HG02678 (cell line): ENCODE data around the gene BUB1B.

Experiments
- ATAC-seq: cut with Tn5 transposase; IDR thresholded peaks from one replicate; pipeline ENCODE4 v1.9.1; 2021; ENCODE audit warnings: mild to moderate bottlenecking, moderate library complexity; ENCODE audit not compliant: unreplicated experiment

The BUB1B gene

DNA sequence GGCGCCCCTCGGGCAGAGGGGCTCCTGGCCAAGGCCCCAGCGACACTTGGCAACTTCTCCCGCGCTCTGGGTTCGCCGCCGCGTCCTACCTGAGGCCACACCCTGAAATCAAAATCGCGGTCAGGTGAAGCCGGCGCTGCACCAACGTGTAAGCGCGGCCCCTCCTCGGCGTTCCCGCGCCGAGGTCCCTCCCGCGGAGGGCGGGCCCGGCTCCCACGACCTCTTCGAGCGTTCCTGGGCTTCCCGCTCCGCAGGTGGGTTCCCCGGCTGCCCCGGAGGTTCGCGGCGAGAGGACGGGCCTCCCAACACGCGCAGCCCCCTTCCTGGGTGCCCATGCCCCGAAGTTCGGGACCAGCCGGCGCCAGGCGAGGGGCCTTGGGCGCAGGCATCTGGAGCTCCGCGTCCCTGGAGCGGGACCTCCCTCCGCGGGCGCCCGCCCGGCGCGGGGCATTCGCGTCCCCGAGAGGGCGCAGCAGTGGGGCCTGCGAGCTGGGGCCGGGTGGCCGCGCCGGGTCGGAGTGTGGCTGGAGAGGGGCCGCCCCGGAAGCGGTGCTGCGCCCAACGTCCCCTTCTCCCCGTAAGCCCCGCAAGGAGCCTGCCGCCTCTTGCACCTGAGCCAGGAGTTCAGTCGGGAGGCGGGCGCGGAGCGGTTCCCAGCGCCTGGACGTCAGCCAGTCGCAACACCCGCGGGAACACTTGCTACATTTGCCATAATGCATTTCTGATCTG is 91.7 kb downstream of the BUB1B start:
- no peak for ATAC-seq

DNA sequence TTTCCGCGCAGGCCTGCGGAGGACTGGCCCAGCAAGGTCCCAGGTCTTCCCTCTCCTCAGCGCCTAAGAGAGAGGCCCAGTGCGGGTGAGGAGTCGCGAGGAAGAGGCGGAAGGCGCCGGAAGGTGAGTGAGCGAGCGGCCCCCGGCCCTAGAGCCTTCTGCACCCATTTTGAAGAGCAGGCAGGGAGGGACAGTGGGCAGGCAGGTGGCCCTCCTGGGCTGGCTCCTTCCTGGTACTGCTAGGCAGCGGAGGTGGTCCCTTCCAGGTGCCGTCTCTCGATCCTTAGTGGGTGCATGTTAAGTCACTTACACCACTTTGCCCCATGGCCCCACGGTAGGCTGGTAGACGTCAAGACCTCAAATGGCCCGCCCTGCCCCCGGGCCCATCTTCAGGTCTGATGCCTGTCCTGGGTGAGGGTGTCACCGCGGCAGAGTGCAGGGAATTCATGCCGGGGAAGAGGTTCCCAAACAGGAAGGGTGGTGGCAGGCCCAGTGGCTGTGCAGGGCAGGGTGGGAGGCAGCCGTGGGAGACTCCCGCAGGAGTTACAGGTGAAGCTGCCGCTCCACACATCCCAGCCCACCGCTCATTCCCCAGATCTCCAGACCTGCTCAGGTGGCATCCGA is 92.4 kb downstream of the BUB1B start:
- ATAC-seq: no peak

DNA sequence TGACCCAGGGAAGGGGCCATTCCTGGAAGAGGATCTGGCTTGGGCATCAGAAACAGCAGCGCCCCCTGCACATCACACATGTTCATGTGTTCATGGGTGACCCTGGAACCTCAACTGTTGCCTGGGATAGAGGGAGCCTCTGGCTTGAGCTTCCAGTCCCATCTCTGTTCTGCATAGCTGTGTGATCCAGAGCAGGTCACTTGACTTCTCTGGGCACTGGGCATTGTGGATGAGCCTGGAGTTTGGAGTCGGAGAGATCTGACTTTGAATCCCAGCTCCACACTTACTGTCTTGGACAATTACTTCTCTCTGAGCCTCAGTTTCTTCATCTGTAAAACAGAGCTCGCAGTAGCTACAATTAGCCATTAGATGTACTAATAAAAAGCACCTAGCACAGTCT is 93.6 kb downstream of the BUB1B start:
- no peak for ATAC-seq

DNA sequence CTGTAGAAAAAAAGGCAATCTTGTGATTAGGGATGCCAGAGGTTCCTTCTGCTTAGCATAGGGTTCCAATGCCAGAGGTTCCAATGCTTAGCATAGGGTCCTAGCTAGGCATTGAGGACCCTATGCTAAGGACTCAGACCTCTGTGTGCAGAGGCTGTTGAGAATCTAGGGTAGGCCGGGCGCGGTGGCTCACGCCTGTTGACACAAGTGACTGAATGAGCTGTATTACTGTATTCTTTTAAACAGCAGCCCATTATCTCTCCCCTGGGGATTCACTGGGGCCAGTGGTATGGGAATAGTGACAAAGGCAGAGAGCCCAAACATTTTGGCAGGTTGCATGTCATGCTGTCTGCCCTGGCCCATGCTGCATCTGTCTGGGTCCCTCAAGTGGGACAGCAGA is 94.2 kb downstream of the BUB1B start:
- ATAC-seq: no peak

DNA sequence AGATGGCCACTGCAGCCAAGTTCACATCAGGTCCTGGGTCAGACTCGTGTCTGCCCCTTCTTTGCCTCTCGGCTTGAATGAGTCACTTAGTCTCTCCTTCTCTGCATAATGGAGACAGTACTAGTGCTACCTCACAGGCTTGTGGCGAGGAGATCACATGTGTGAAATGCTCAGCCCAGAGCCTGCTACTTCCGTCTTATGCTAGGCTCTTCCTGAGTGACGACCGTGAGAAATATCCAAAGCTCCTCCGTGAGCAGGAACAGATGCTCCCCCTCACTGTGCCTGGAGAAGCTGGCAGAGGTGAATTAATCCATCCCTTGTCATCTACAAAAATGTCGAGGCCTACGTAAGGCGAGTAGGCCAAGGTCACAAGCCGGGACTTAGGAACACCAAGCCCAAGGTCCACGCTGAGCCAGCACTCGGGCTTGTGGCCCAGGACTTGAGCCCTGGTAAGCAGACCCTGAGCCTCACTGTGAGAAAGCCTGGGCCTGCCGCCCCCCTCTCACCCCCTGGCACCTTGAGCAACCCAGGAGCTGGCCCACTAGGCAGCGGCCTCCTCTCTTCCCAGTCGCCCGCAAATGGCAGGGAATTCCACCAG is 95.9 kb downstream of the BUB1B start:
- ATAC-seq: no peak

DNA sequence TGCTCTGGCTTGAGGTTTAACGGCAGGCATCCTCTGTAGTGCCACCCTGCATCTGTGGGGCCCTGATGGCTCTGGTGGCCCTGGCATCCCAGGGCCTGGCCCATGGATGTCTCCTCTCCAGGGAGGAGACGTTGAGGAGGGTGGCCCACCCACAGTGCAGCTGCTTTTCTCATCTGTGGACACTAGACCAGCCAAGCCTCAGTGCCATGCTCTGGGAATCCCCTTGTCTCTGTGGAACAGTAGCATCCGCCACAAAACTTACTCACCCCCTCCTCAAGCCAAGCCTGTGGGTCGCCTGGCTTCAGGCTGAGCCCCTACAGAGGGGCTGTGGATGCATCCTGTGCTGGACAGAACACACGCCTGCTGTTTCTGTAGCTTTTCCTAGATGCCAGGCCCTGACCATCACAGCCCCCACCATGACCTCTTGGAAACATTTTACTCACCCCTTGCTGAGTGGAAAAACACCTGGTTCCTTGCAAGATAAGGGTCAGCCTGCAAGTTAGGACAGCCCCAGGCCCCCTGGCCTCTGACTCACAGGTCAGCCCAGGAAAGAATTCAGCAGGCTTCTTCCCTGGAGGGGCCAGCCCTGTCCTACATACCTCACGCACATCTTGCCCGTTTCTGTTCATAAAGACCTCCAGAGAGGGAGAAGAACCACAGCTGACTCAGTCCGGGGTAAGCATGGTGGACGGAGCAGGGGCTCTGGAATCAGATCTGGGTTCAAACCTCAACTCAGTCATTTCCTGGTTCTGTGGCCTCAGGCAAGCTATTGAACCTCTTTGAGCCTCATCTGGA is 97.0 kb downstream of the BUB1B start:
- no peak for ATAC-seq

DNA sequence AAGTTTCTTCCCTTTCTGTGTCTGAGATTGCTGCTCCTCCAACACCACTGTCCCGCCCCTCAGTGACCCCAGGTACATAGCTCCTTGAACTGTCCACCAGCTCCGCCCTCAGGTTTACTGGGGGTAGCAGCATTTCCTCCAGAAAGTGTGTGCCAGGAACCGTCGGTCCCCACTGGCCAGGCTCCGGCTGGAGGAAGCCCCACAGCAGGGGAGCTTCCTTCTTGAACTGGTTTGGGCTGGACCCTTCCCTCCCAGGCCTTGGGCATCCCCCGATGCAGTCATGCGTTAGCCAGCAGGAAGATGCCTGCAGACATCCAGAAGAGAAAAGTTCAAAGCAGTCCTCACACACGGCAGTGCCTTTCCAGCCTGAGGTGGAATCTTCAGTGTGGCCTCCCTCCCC is 97.7 kb downstream of the BUB1B start:
- ATAC-seq: no peak

DNA sequence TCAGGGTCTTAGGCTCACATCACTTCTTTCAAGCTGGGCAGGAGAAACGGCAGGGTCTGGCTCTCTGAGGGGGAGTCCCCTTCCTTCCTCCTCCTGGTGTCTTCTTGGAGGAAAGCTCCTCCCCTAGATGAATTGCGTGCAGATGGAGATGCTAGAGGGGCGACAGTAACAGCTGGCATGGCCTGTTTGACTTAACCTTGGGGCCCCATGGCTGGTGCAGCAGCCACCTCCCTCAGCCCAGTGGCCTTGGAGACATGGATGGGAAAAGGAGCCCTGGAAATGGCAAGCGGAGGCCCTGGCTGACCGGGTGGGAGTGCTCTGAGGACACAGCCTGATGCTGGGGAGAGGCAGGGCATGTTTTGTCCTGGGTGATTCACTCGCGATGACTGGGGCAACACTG is 98.2 kb downstream of the BUB1B start:
- no peak for ATAC-seq

DNA sequence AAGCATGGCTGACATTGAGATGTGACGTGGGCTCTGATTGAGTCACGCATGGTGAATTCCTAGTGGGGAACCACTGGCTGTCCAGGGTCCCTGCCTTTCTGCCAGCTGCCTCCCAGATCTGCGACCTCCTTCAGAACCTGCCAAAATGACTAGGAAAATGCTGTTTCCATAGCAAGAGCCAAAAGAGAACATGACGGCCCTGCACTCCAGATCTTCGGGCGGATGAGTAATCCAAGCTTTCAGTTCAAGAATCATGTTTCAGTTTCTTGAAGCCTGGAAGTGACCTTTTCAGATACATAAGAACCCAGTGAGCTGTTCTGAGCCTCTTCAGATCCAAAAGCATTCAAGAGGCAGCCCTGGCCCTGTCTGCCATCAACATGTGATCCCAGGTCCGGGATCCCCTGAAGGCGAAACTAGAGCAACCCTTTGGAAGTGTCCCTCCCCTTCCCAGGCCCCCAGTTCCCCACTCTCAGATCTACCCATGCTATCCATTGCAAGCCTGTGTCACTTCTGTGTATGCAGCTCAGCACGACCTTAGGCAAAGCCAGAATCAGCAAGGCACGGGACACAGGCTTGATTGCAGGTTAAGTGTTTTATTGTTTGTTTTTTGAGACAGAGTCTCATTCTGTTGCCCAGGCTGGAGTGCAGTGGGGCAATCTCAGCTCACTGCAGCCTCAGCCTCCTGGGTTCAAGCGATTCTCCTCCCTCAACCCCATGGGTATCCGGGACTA is 102.3 kb downstream of the BUB1B start:
- ATAC-seq: no peak

DNA sequence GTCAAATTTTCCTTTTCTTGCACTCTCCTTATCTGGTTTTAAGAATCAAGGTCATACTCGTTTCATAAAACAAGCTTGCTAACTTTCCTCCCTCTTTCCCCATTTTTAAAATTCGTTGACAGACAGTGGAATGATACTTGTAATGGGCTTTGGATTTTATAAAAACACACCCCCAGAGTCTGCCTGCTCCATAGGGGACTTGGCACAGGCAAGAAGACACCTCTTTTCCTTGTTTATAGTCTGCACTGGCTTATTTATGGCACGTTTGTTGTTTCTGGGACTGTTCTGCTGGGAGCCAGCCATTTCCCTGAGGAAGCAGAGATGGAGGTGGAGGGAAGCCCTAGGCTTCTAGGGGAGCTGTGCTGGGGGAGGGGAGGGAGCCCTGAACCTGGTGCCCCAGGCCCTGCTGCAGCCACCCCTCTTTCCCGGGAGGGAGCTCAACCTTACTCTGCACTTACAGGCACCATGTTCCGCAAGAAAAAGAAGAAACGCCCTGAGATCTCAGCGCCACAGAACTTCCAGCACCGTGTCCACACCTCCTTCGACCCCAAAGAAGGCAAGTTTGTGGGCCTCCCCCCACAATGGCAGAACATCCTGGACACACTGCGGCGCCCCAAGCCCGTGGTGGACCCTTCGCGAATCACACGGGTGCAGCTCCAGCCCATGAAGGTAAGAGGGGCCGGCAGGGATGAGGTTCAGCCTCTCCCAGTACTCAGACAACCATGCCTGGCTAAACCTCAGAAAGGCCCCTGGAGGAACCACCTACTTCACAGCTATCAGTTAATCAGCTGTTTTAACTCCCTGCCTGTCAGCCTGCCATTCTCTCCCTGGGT is 103.7 kb downstream of the BUB1B start:
- no peak for ATAC-seq

DNA sequence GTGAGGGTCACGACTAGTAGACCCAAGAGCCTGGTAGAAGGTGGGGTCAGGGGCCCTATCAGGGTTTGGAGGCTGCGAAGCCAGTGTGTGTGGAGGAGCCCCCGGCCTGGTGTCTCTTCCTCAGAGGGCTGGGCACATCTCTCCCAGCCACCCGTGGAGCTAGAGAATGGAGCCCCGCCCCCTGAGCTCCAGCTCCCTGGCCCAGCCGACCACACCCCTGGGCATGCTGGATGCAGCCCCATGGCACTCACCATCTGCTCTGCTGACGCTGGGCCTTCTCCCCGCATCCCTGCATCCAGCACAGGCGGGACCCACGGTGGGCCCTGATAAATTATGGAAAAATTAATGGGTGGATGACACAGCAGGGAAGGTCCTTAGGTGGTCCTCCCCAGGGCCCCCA is 104.5 kb downstream of the BUB1B start:
- ATAC-seq: no peak

DNA sequence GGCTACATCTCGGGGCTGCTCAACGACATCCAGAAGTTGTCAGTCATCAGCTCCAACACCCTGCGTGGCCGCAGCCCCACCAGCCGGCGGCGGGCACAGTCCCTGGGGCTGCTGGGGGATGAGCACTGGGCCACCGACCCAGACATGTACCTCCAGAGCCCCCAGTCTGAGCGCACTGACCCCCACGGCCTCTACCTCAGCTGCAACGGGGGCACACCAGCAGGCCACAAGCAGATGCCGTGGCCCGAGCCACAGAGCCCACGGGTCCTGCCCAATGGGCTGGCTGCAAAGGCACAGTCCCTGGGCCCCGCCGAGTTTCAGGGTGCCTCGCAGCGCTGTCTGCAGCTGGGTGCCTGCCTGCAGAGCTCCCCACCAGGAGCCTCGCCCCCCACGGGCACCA is 105.0 kb downstream of the BUB1B start:
- no peak for ATAC-seq

DNA sequence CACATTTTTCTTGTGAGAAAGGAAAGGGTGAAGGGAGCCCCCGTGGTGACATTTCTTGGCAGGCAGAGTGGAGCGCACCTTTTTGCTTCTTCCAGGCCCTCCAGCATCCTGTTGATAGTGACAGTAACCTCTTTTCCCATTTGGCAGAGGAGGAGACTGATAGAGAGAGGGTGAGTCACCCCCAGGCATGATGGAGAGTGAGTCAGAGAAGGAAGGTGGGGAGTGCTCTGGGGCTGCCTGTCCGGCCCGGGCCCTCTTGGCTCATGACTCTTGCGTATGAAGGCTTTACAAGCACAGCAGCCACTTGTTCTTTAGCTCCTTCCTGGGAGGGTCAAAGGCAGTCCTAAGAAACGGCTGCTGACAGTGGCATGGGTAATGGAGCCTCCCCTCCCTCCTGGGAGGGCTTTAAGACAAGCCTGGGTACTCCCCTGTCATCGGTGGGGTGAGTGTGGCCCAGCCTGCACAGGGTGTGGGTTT is 106.0 kb downstream of the BUB1B start:
- no peak for ATAC-seq

DNA sequence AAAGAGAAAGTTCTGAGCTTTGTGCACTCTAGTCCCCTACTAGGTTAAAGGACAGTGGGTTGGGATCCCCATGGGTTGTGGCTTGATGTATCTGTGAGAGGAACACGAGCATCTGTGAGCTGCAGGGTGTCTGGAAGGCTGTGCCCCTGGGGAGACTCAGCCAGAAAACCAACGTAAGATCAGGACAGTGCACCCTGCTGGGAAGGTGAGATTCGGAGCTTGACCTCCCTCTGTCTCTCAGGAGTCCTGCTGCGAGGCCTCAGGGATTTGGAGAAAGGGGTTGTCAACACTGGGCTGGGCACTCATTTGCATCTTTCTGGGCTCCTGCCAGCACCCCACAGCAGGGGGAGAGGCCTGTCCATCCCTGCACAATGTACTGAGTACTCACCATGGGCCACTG is 106.8 kb downstream of the BUB1B start:
- ATAC-seq: no peak

DNA sequence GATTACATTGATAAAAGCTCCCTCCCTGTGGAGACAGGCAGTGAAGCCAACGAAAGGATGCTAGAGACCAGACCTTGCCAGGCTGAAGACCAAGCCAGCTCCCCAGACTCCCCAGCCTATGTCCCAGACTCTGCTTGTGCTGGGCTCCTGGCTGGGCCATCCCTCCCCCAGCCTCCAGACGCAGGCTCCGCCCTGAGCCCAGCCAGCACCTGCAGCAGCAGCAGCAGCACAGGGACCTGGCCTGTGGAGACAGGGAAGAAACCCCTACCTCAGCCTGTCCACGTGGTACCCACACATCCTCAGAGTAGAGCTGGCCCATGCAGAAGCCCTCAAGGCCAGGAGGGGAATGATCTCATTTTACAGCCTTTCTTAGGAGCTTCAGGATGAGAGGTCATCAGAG is 108.7 kb downstream of the BUB1B start:
- ATAC-seq: no peak

DNA sequence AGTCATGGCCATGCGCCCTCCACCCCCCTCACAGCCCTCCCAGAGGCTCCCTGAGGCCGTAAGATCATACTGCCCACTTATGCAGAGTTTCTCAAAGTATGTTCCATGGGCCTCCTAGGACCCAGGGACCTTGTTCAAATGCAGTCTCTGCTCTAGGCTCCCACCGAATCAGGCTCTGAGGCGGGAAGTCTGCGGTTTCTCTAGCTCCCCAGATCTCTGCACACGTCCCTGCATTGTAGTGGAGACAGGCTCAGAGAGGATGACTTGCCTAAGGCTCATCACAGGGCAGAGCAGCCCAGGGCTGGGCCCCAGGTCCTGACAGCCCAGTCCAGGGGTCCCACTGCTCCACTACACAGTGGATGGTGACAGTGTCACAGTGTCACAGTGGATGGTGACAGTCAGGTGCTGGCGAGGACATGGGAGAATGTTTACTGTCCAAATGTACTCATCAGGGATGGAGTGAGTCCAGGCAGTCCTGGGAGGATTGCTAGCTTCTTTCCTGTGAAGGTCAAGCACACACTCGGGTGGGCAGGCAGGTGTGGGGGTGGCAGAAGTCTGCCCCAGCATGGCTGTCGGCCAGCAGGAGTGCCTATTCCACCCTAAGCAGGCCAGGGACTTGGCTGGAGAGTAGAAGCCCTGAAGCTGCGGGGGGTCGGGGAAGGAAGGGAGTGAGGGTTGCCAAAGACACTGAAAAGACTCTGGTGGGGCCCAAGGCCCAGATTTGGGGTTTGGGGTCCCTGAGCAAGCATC is 109.6 kb downstream of the BUB1B start:
- no peak for ATAC-seq
